Measurements from ENCODE around the gene SNX33. TPM values are rescaled to one million over a fixed set of nuclear protein-coding genes. Genes with fewer than 3 reads are reported as not detected.

The SNX33 gene
- total and polyA plus RNA-seq, 5 experiments from 2014 or later: 0.05 to 1.7 (median 0.44) TPM

- peaks cover 0 to 2% (median 0%) of the 10 kb centered on the region in 3 donors for H3K36me3 Mint-ChIP-seq
- no peaks in the 10 kb centered on the region for H3K9me3 Mint-ChIP-seq
- no peaks in the 10 kb centered on the region for H3K27me3 Mint-ChIP-seq
- no peak for ATAC-seq
- peaks cover 10 to 32% (median 27%) of the 10 kb centered on the region in 4 donors for H3K4me1 Mint-ChIP-seq
- peak overlapping the region; percentile 79 to 92 (median 87) for H3K4me3 Mint-ChIP-seq
- POLR2A ChIA-PET: interaction anchor here (0.7 to 2.4 kb wide), 6 partner anchors 8 to 299 kb away, joined by 4 to 13 read pairs (median 11); partner anchors contain the start of genes SIN3A and SNUPN
- DNase-seq: no peak
- peak overlapping the region in 9 of 10 donors; percentile 31 to 83 (median 78) for H3K27ac Mint-ChIP-seq
Observed at GRCh38 chr15:75646112-75646943, 1.4 kb upstream of the SNX33 start.

- Mint-ChIP-seq H3K36me3 (peaks cover 0 to 2% (median 0%) of the 10 kb centered on the region in 3 donors), H3K27me3 (no peaks in the 10 kb centered on the region), H3K27ac (peak overlapping the region in 9 of 10 donors; percentile 49 to 83 (median 78)), H3K4me1 (peaks cover 12 to 37% (median 33%) of the 10 kb centered on the region in 4 donors), H3K4me3 (peak overlapping the region; percentile 79 to 92 (median 87)), H3K9me3 (no peaks in the 10 kb centered on the region)
- DNase-seq (peak in 3 of 10 donors; percentile 10 to 11 (median 11)), ATAC-seq (peak; percentile 25 to 31)
- POLR2A ChIA-PET: interaction anchor here (0.5 to 2.4 kb wide), 8 partner anchors 9 to 299 kb away, joined by 4 to 13 read pairs (median 11); partner anchors contain the start of genes MAN2C1, SIN3A and SNUPN
Observed at GRCh38 chr15:75646944-75647364, 758 bp upstream of the SNX33 start.

GRCh38 chr15:75648156-75649000 is 666 bp downstream of the SNX33 start:
- peaks cover 11 to 38% (median 35%) of the 10 kb centered on the region in 4 donors for H3K4me1 Mint-ChIP-seq
- POLR2A ChIA-PET: interaction anchor here (0.6 to 2.4 kb wide), 8 partner anchors 13 to 295 kb away, joined by 3 to 12 read pairs (median 8); partner anchors contain the start of genes MAN2C1, SIN3A and SNUPN
- no peaks in the 10 kb centered on the region for H3K9me3 Mint-ChIP-seq
- no peaks in the 10 kb centered on the region for H3K27me3 Mint-ChIP-seq
- H3K4me3 Mint-ChIP-seq: peak overlapping the region; percentile 67 to 93 (median 82)
- peak overlapping the region in 6 of 10 donors; percentile 35 to 88 (median 72) for H3K27ac Mint-ChIP-seq
- DNase-seq (no peak), ATAC-seq (peak; percentile 15 to 26)
- H3K36me3 Mint-ChIP-seq: no peaks in the 10 kb centered on the region

GRCh38 chr15:75649045-75649761 is 1.5 kb downstream of the SNX33 start:
- H3K4me3 Mint-ChIP-seq: peak overlapping the region; percentile 8 to 93 (median 82)
- no peaks in the 10 kb centered on the region for H3K27me3 Mint-ChIP-seq
- POLR2A ChIA-PET: no interaction called here
- peak overlapping the region in 5 of 10 donors; percentile 9 to 74 (median 48) for H3K27ac Mint-ChIP-seq
- H3K4me1 Mint-ChIP-seq: peaks cover 11 to 38% (median 33%) of the 10 kb centered on the region in 4 donors
- no peak for ATAC-seq
- DNase-seq: no peak
- no peaks in the 10 kb centered on the region for H3K36me3 Mint-ChIP-seq
- H3K9me3 Mint-ChIP-seq: no peaks in the 10 kb centered on the region

- H3K9me3 Mint-ChIP-seq: no peaks in the 10 kb centered on the region
- H3K4me3 Mint-ChIP-seq: peak overlapping the region in 9 of 10 donors; percentile 26 to 93 (median 66)
Observed at GRCh38 chr15:75649848-75650247, 2.1 kb downstream of the SNX33 start.

GRCh38 chr15:75650908-75651809 is 3.4 kb downstream of the SNX33 start:
- H3K36me3 Mint-ChIP-seq: no peaks in the 10 kb centered on the region
- peak overlapping the region in 2 of 10 donors; percentile 60 to 65 for H3K4me3 Mint-ChIP-seq
- ATAC-seq (no peak), DNase-seq (peak in 1 of 10 donors; percentile 54)
- peak overlapping the region in 6 of 10 donors; percentile 49 to 80 (median 64) for H3K27ac Mint-ChIP-seq
- peaks cover 13 to 37% (median 33%) of the 10 kb centered on the region in 4 donors for H3K4me1 Mint-ChIP-seq
- H3K27me3 Mint-ChIP-seq: no peaks in the 10 kb centered on the region
- H3K9me3 Mint-ChIP-seq: no peaks in the 10 kb centered on the region
- POLR2A ChIA-PET: interaction anchor here (0.5 to 1.9 kb wide), 3 partner anchors 10 to 69 kb away, joined by 3 to 9 read pairs (median 6); partner anchors contain the start of gene IMP3

More at GRCh38 chr15:75649848-75650247, 2.1 kb downstream of the SNX33 start:
- ATAC-seq (no peak), DNase-seq (no peak)
- Mint-ChIP-seq H3K36me3 (no peaks in the 10 kb centered on the region), H3K27ac (peak overlapping the region in 3 of 10 donors; percentile 35 to 74 (median 48)), H3K4me1 (peaks cover 11 to 38% (median 33%) of the 10 kb centered on the region in 4 donors), H3K27me3 (no peaks in the 10 kb centered on the region)
- POLR2A ChIA-PET: interaction anchor here (1.9 kb wide), 1 partner anchor 9 kb away, joined by 9 read pairs; the partner anchor contains the start of gene IMP3

GRCh38 chr15:75651810-75652543 is 4.3 kb downstream of the SNX33 start:
- Mint-ChIP-seq H3K4me3 (peak overlapping the region in 3 of 10 donors; percentile 52 to 63 (median 62)), H3K4me1 (peaks cover 8 to 28% (median 25%) of the 10 kb centered on the region in 4 donors), H3K27me3 (no peaks in the 10 kb centered on the region), H3K36me3 (no peaks in the 10 kb centered on the region), H3K27ac (peak overlapping the region in 6 of 10 donors; percentile 16 to 79 (median 50)), H3K9me3 (no peaks in the 10 kb centered on the region)
- ATAC-seq (no peak), DNase-seq (peak in 1 of 10 donors; percentile 43)
- POLR2A ChIA-PET: interaction anchor here (0.5 kb wide), 1 partner anchor 70 kb away, joined by 6 read pairs; no protein-coding TSS in a partner anchor

GRCh38 chr15:75653347-75653913 is 5.7 kb downstream of the SNX33 start:
- ATAC-seq: no peak
- Mint-ChIP-seq H3K27ac (peak overlapping the region in 1 of 10 donors; percentile 45), H3K4me3 (no peak overlapping the region), H3K36me3 (no peaks in the 10 kb centered on the region), H3K9me3 (no peaks in the 10 kb centered on the region), H3K27me3 (no peaks in the 10 kb centered on the region), H3K4me1 (peaks cover 7 to 26% (median 22%) of the 10 kb centered on the region in 4 donors)
- POLR2A ChIA-PET: interaction anchor here (0.6 to 1.6 kb wide), 2 partner anchors 11 to 13 kb away, joined by 4 to 9 read pairs; partner anchors contain the start of gene IMP3
- DNase-seq: no peak

- POLR2A ChIA-PET: interaction anchor here (0.6 to 1.6 kb wide), 2 partner anchors 12 to 14 kb away, joined by 4 to 9 read pairs; partner anchors contain the start of gene IMP3
- H3K36me3 Mint-ChIP-seq: no peaks in the 10 kb centered on the region
Observed at GRCh38 chr15:75654201-75654907, 6.6 kb downstream of the SNX33 start.

More at GRCh38 chr15:75654201-75654907, 6.6 kb downstream of the SNX33 start:
- DNase-seq (no peak), ATAC-seq (no peak)
- Mint-ChIP-seq H3K4me1 (peaks cover 7 to 26% (median 20%) of the 10 kb centered on the region in 4 donors), H3K9me3 (no peaks in the 10 kb centered on the region), H3K27ac (peak overlapping the region in 1 of 10 donors; percentile 59), H3K4me3 (no peak overlapping the region), H3K27me3 (no peaks in the 10 kb centered on the region)

All from naive thymus-derived CD8-positive, alpha-beta T cell (primary cell).